AG04450 (cell line): ENCODE results near the gene PAN3. TPM values are rescaled to one million over a fixed set of nuclear protein-coding genes. Genes with fewer than 3 reads are reported as not detected.

Experiments
- CTCF ChIA-PET: fragments of 300-600, 350-600 bp; formaldehyde crosslinking; extraction: SDS; loops from one replicate; lab custom pipeline; 2022; ENCODE audit warnings: antibody characterized with exemption, inconsistent platforms; lab: Charles Lee
- POLR2A ChIA-PET: fragments of 350-600 bp; formaldehyde crosslinking; extraction: SDS; loops from one replicate; lab custom pipeline; 2021; ENCODE audit warnings: antibody characterized with exemption, inconsistent platforms; lab: Yijun Ruan, JAX
- DNase-seq: peaks from one replicate; pipeline ENCODE4 v3.0.0-alpha.2; 2011; ENCODE audit warnings: low read depth, low spot score
- H3K27ac ChIP-seq: one replicate; pipeline ENCODE4 v1.5.1; 2012; ENCODE audit warnings: low read depth, low read length, control low read depth
- H3K27me3 ChIP-seq: one replicate; pipeline ENCODE4 v1.6.0; 2012; ENCODE audit warnings: low read length; ENCODE audit not compliant: control insufficient read depth, insufficient read depth
- H3K4me3 ChIP-seq: 2 replicates; pipeline ENCODE4 v1.5.1; 2011; ENCODE audit warnings: mild to moderate bottlenecking, low read depth, low read length, control low read depth
- H3K9me3 ChIP-seq: 2 replicates; pipeline ENCODE4 v1.5.1; 2012; ENCODE audit warnings: low read length; ENCODE audit not compliant: control insufficient read depth, insufficient read depth
- CTCF ChIP-seq: IDR thresholded peaks from 2 replicates; pipeline ENCODE4 v1.5.1; 2011; ENCODE audit warnings: low read depth, low read length, control low read depth, inconsistent platforms
- polyA plus RNA-seq: library from polyadenylated mRNA; depleted of rRNA; stranded (reverse); fragments of >200 nt; gene quantifications from 2 replicates; pipeline ENCODE4 v1.2.3, GENCODE V29; 2011

Gene PAN3
- polyA plus RNA-seq, 1 experiment: 17.8 TPM

GRCh38 chr13:28179974-28180373 is 41.6 kb downstream of the PAN3 start:
- no peak for DNase-seq
- CTCF ChIA-PET: no interaction called here
- POLR2A ChIA-PET: no interaction called here

GRCh38 chr13:28181413-28181812 is 43.1 kb downstream of the PAN3 start:
- CTCF ChIA-PET: no interaction called here
- POLR2A ChIA-PET: interaction anchor here (0.7 kb wide), 1 partner anchor 27 kb away, joined by 10 read pairs; no protein-coding TSS in a partner anchor
- no peaks in the 10 kb centered on the region for H3K27me3 ChIP-seq
- no peak overlapping the region for H3K4me3 ChIP-seq
- H3K27ac ChIP-seq: no peak overlapping the region
- TF ChIP-seq CTCF: no peak
- no peak for DNase-seq
- H3K9me3 ChIP-seq: no peaks in the 10 kb centered on the region

More at GRCh38 chr13:28179974-28180373, 41.6 kb downstream of the PAN3 start:
- Histone ChIP-seq H3K27ac (no peak overlapping the region), H3K9me3 (no peaks in the 10 kb centered on the region), H3K27me3 (no peaks in the 10 kb centered on the region), H3K4me3 (no peak overlapping the region)
- TF ChIP-seq CTCF: no peak

DNA sequence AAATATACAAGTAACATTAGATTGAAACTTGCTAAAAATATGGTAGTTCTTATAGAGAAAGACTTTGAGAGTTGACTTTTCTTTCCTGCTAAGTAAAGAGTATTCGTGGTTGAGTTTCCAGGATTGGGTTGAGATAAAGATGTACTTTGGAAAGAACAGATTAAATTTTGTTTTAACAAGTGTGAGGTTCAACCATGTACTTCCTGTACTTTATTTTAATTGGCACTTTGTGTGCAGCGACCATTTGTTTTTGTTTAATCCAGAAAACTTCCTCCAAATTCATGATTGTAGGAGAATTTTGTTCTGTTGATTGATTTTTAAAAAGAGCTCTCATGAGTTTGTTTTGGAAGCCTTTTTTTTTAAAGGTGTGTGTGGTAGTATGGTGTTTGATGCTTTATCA is 46.9 kb downstream of the PAN3 start:
- CTCF ChIA-PET: interaction anchor here (0.6 kb wide), 1 partner anchor 9 kb away, joined by 3 read pairs; no protein-coding TSS in a partner anchor
- POLR2A ChIA-PET: no interaction called here
- TF ChIP-seq CTCF: no peak
- H3K4me3 ChIP-seq: no peak overlapping the region
- no peak overlapping the region for H3K27ac ChIP-seq
- no peaks in the 10 kb centered on the region for H3K9me3 ChIP-seq
- no peak for DNase-seq
- no peaks in the 10 kb centered on the region for H3K27me3 ChIP-seq

GRCh38 chr13:28199089-28199488 is 60.7 kb downstream of the PAN3 start:
- POLR2A ChIA-PET: no interaction called here
- peak; percentile 8; the same call in 1 of the 2 replicates for TF ChIP-seq CTCF
- CTCF ChIA-PET: interaction anchor here (0.6 kb wide), 1 partner anchor 14 kb away, joined by 3 read pairs; no protein-coding TSS in a partner anchor

GRCh38 chr13:28204043-28204442 is 65.7 kb downstream of the PAN3 start:
- ChIA-PET CTCF (no interaction called here), POLR2A (no interaction called here)
- Histone ChIP-seq H3K27ac (no peak overlapping the region), H3K27me3 (no peaks in the 10 kb centered on the region), H3K9me3 (no peaks in the 10 kb centered on the region), H3K4me3 (no peak overlapping the region)
- no peak for TF ChIP-seq CTCF
- no peak for DNase-seq

More at GRCh38 chr13:28199089-28199488, 60.7 kb downstream of the PAN3 start:
- Histone ChIP-seq H3K27ac (no peak overlapping the region), H3K4me3 (no peak overlapping the region), H3K27me3 (no peaks in the 10 kb centered on the region), H3K9me3 (no peaks in the 10 kb centered on the region)
- DNase-seq: no peak
